Activated CD4-positive, alpha-beta memory T cell treated with anti-CD3 and anti-CD28 coated beads for 36 hours (primary cell): ENCODE data around the gene LRIG1. TPM values are rescaled to one million over a fixed set of nuclear protein-coding genes. Genes with fewer than 3 reads are reported as not detected.

Experiments
- CTCF ChIA-PET: fragments of 350-600 bp; sonication (Branson Sonifier 250); formaldehyde crosslinking; loops from one replicate; lab custom pipeline; 2021; ENCODE audit warnings: antibody characterized with exemption, inconsistent platforms; lab: Charles Lee
- POLR2A ChIA-PET: fragments of 350-600 bp; sonication (Branson Sonifier 250); formaldehyde crosslinking; loops from one replicate; lab custom pipeline; 2021; ENCODE audit warnings: antibody characterized with exemption; lab: Charles Lee
- DNase-seq: peaks from one replicate; pipeline ENCODE4 v3.0.0-alpha.2; 2020
- H3K27ac Mint-ChIP-seq: one replicate; pipeline ENCODE4 v1.8.0; 2021; ENCODE audit warnings: mixed read lengths
- H3K27me3 Mint-ChIP-seq: one replicate; pipeline ENCODE4 v1.8.0; 2021; ENCODE audit warnings: mixed read lengths
- H3K36me3 Mint-ChIP-seq: one replicate; pipeline ENCODE4 v1.8.0; 2021; ENCODE audit warnings: mixed read lengths
- H3K4me1 Mint-ChIP-seq: one replicate; pipeline ENCODE4 v1.8.0; 2021; ENCODE audit warnings: low read depth, mixed read lengths
- H3K4me3 Mint-ChIP-seq: one replicate; pipeline ENCODE4 v1.8.0; 2021; ENCODE audit warnings: mild to moderate bottlenecking, mixed read lengths
- H3K9me3 Mint-ChIP-seq: one replicate; pipeline ENCODE4 v1.8.0; 2021; ENCODE audit warnings: mixed read lengths
- intact Hi-C: fragments of 100-400 bp; cut with micrococcal nuclease; formaldehyde crosslinking; loops from one replicate; pipeline ENCODE4 v1.15.1; 2023
- total RNA-seq, 2 experiments: library from RNA; stranded (reverse); gene quantifications; one replicate each; pipeline ENCODE4 v1.2.3, GENCODE V29; 2021

LRIG1 gene
- total RNA-seq, 2 experiments from 2014 or later = 35.3 to 40.4 TPM

- H3K36me3 Mint-ChIP-seq = peaks cover 44% of the 10 kb centered on the region
- POLR2A ChIA-PET = interaction anchor here (1.6 kb wide), 1 partner anchor 74 kb away, joined by 5 read pairs; no protein-coding TSS in a partner anchor
These were observed 106.0 kb downstream of the LRIG1 start for GRCh38 chr3:66394753-66395249.

GRCh38 chr3:66394019-66394752 lies 106.6 kb downstream of the LRIG1 start:
- peaks cover 45% of the 10 kb centered on the region for H3K36me3 Mint-ChIP-seq
- POLR2A ChIA-PET = interaction anchor here (1.6 kb wide), 1 partner anchor 75 kb away, joined by 5 read pairs; no protein-coding TSS in a partner anchor
- intact Hi-C loops = loop anchor here (1.0 to 5.0 kb wide), 5 partner anchors 78 to 428 kb away; partner anchors contain the start of gene LRIG1
- CTCF ChIA-PET = interaction anchor here (0.9 to 4.2 kb wide), 6 partner anchors 13 to 428 kb away, joined by 3 to 29 read pairs (median 16); no protein-coding TSS in a partner anchor
- peaks cover 57% of the 10 kb centered on the region for H3K4me1 Mint-ChIP-seq
- peak overlapping the region; percentile 73 for H3K4me3 Mint-ChIP-seq
- peak overlapping the region; percentile 93 for H3K27ac Mint-ChIP-seq
- peak; percentile 74 for DNase-seq
- no peaks in the 10 kb centered on the region for H3K27me3 Mint-ChIP-seq
- no peaks in the 10 kb centered on the region for H3K9me3 Mint-ChIP-seq

More at GRCh38 chr3:66394753-66395249, 106.0 kb downstream of the LRIG1 start:
- Mint-ChIP-seq H3K9me3 (no peaks in the 10 kb centered on the region), H3K27ac (peak overlapping the region; percentile 93), H3K4me3 (no peak overlapping the region), H3K27me3 (no peaks in the 10 kb centered on the region), H3K4me1 (peaks cover 52% of the 10 kb centered on the region)
- intact Hi-C loops = loop anchor here (1.0 to 5.0 kb wide), 5 partner anchors 78 to 428 kb away; partner anchors contain the start of gene LRIG1
- CTCF ChIA-PET = interaction anchor here (0.9 to 4.2 kb wide), 6 partner anchors 13 to 428 kb away, joined by 3 to 29 read pairs (median 16); no protein-coding TSS in a partner anchor
- no peak for DNase-seq

- no peaks in the 10 kb centered on the region for H3K27me3 Mint-ChIP-seq
- peaks cover 63% of the 10 kb centered on the region for H3K4me1 Mint-ChIP-seq
- H3K36me3 Mint-ChIP-seq = peaks cover 44% of the 10 kb centered on the region
- DNase-seq = peak; percentile 24
- CTCF ChIA-PET = interaction anchor here (1.8 to 4.2 kb wide), 5 partner anchors 14 to 429 kb away, joined by 5 to 29 read pairs (median 18); no protein-coding TSS in a partner anchor
- POLR2A ChIA-PET = interaction anchor here (1.6 kb wide), 1 partner anchor 76 kb away, joined by 5 read pairs; no protein-coding TSS in a partner anchor
- no peaks in the 10 kb centered on the region for H3K9me3 Mint-ChIP-seq
- intact Hi-C loops = loop anchor here (1.0 to 5.0 kb wide), 5 partner anchors 79 to 429 kb away; partner anchors contain the start of gene LRIG1
- peak overlapping the region; percentile 73 for H3K4me3 Mint-ChIP-seq
- peak overlapping the region; percentile 93 for H3K27ac Mint-ChIP-seq
These were observed 107.4 kb downstream of the LRIG1 start for GRCh38 chr3:66393333-66394005.

GRCh38 chr3:66392966-66393332 lies 107.9 kb downstream of the LRIG1 start:
- Mint-ChIP-seq H3K9me3 (no peaks in the 10 kb centered on the region), H3K36me3 (peaks cover 45% of the 10 kb centered on the region), H3K4me1 (peaks cover 68% of the 10 kb centered on the region), H3K4me3 (peak overlapping the region; percentile 73), H3K27ac (peak overlapping the region; percentile 93), H3K27me3 (no peaks in the 10 kb centered on the region)
- ChIA-PET POLR2A (no interaction called here), CTCF (interaction anchor here (2.3 to 4.2 kb wide), 4 partner anchors 14 to 429 kb away, joined by 13 to 29 read pairs (median 20); no protein-coding TSS in a partner anchor)
- no peak for DNase-seq
- intact Hi-C loops = loop anchor here (5.0 kb wide), 4 partner anchors 79 to 429 kb away; partner anchors contain the start of gene LRIG1

- no peaks in the 10 kb centered on the region for H3K9me3 Mint-ChIP-seq
- H3K27me3 Mint-ChIP-seq = no peaks in the 10 kb centered on the region
- intact Hi-C loops = loop anchor here (5.0 kb wide), 4 partner anchors 80 to 430 kb away; partner anchors contain the start of gene LRIG1
- H3K27ac Mint-ChIP-seq = peak overlapping the region; percentile 93
- peaks cover 42% of the 10 kb centered on the region for H3K36me3 Mint-ChIP-seq
- DNase-seq = no peak
- peaks cover 66% of the 10 kb centered on the region for H3K4me1 Mint-ChIP-seq
- peak overlapping the region; percentile 36 for H3K4me3 Mint-ChIP-seq
- POLR2A ChIA-PET = no interaction called here
- CTCF ChIA-PET = interaction anchor here (2.7 to 4.2 kb wide), 3 partner anchors 14 to 115 kb away, joined by 18 to 29 read pairs (median 22); no protein-coding TSS in a partner anchor
These were observed 108.3 kb downstream of the LRIG1 start for GRCh38 chr3:66392512-66392911.

DNA sequence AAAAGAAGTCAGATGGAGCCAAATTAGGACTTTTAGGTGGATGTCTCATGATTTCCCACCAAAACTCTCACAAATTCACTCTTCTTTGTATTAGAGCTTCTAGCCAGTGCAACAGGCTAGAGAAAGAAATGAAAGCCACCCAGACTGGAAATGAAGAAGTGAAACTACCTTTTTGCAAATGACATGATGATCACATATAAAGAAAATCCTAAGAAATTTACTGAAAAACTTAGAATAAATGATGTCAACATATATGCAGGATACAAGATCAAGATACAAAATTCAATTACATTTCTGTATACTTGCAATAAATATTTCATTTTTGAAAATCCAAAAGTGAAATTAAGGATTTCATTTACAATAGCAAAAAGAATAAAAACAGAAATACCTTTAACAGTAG lies 110.8 kb downstream of the LRIG1 start:
- Mint-ChIP-seq H3K4me1 (peaks cover 69% of the 10 kb centered on the region), H3K27me3 (no peaks in the 10 kb centered on the region), H3K9me3 (no peaks in the 10 kb centered on the region), H3K27ac (no peak overlapping the region), H3K36me3 (peaks cover 57% of the 10 kb centered on the region), H3K4me3 (no peak overlapping the region)
- intact Hi-C loops = loop anchor here (2.0 to 5.0 kb wide), 5 partner anchors 82 to 609 kb away; partner anchors contain the start of genes KBTBD8 and LRIG1
- ChIA-PET POLR2A (no interaction called here), CTCF (interaction anchor here (1.0 to 1.4 kb wide), 3 partner anchors 12 to 136 kb away, joined by 4 to 9 read pairs (median 4); no protein-coding TSS in a partner anchor)
- no peak for DNase-seq

DNA sequence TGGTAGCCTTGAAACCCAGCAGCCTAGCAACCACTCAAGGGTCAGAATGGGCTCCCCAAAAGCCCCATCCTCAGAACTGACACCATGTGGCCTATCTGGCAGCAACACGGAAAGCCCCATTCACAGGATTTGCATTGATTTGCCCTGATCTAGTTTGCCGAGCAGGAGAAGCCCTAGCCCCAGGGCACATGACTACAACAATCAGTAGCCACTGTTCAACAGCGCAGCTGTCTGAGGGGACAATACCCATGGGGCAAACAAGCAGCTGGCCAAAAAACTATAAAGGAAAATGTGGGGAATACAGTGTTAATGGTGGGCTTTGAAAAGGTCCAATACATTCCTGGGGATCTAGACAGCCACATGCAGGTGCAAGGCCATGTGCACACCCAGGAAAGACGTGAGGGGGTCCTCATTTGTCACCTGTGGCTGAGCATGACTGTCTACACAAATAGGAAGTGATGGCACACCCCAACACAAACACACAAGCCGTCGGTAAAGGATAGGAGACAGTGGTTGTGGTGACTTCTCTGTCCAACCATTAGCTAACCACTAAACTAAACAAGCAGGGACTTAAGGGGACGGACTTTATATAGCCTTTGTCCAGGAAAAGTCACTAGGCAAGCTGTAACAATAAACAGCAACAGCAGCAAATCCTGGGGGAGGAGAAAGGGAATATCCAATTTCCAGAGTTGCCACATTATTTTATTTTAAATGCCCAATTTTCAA lies 113.7 kb downstream of the LRIG1 start:
- Mint-ChIP-seq H3K9me3 (no peaks in the 10 kb centered on the region), H3K4me3 (no peak overlapping the region), H3K4me1 (peaks cover 41% of the 10 kb centered on the region), H3K36me3 (peaks cover 60% of the 10 kb centered on the region), H3K27ac (no peak overlapping the region), H3K27me3 (no peaks in the 10 kb centered on the region)
- ChIA-PET POLR2A (no interaction called here), CTCF (interaction anchor here (1.4 to 4.0 kb wide), 2 partner anchors 9 to 21 kb away, joined by 4 to 12 read pairs; no protein-coding TSS in a partner anchor)
- no peak for DNase-seq
- intact Hi-C loops = no loop called here

- CTCF ChIA-PET = interaction anchor here (1.1 to 4.0 kb wide), 3 partner anchors 8 to 22 kb away, joined by 4 to 12 read pairs (median 4); no protein-coding TSS in a partner anchor
These were observed 114.6 kb downstream of the LRIG1 start for GRCh38 chr3:66386011-66386924.

GRCh38 chr3:66385066-66385465 lies 115.8 kb downstream of the LRIG1 start:
- Mint-ChIP-seq H3K4me1 (peaks cover 24% of the 10 kb centered on the region), H3K4me3 (no peak overlapping the region), H3K36me3 (peaks cover 63% of the 10 kb centered on the region), H3K27me3 (no peaks in the 10 kb centered on the region), H3K27ac (no peak overlapping the region), H3K9me3 (no peaks in the 10 kb centered on the region)
- ChIA-PET CTCF (interaction anchor here (0.5 to 1.1 kb wide), 2 partner anchors 10 to 108 kb away, joined by 4 read pairs; no protein-coding TSS in a partner anchor), POLR2A (no interaction called here)
- no peak for DNase-seq
- intact Hi-C loops = no loop called here

More at GRCh38 chr3:66386011-66386924, 114.6 kb downstream of the LRIG1 start:
- H3K4me1 Mint-ChIP-seq = peaks cover 36% of the 10 kb centered on the region
- intact Hi-C loops = no loop called here
- no peaks in the 10 kb centered on the region for H3K27me3 Mint-ChIP-seq
- DNase-seq = no peak
- no peak overlapping the region for H3K4me3 Mint-ChIP-seq
- H3K9me3 Mint-ChIP-seq = no peaks in the 10 kb centered on the region
- H3K27ac Mint-ChIP-seq = peak overlapping the region; percentile 2
- peaks cover 57% of the 10 kb centered on the region for H3K36me3 Mint-ChIP-seq
- POLR2A ChIA-PET = no interaction called here
